Panc1 (cell line): ENCODE results near the gene GNAQ.

ENCODE experiments used
- POLR2AphosphoS5 ChIP-seq: IDR thresholded peaks from 2 replicates; pipeline ENCODE4 v1.6.1; 2012; ENCODE audit warnings: mild to moderate bottlenecking, low read depth, low read length, moderate library complexity
- REST ChIP-seq, 2 experiments: IDR thresholded peaks; 2 replicates each; pipeline ENCODE4 v1.6.1; 2011 to 2012; ENCODE audit warnings: low read depth in 2 of 2, control low read depth in 1 of 2, low read length in 1 of 2, mild to moderate bottlenecking in 1 of 2, moderate library complexity in 1 of 2; ENCODE audit not compliant: insufficient read depth in 1 of 2
- SIN3A ChIP-seq: IDR thresholded peaks from 2 replicates; pipeline ENCODE4 v1.6.1; 2012; ENCODE audit warnings: low read depth, mild to moderate bottlenecking, low read length, moderate library complexity, borderline replicate concordance; ENCODE audit not compliant: insufficient read depth
- TCF7L2 ChIP-seq: IDR thresholded peaks from 2 replicates; pipeline ENCODE4 v1.6.1; 2011; ENCODE audit warnings: mild to moderate bottlenecking, low read depth, low read length, inconsistent platforms
- TF ChIP-seq, protein P1 (sequence below): fragments of 450-650 bp; IDR thresholded peaks from 2 replicates; pipeline ENCODE4 v1.5.1; 2017; ENCODE audit warnings: mild to moderate bottlenecking

GRCh38 chr9:77785341-77785740, 246.3 kb downstream of the GNAQ start:
- TF ChIP-seq, protein P1, sequence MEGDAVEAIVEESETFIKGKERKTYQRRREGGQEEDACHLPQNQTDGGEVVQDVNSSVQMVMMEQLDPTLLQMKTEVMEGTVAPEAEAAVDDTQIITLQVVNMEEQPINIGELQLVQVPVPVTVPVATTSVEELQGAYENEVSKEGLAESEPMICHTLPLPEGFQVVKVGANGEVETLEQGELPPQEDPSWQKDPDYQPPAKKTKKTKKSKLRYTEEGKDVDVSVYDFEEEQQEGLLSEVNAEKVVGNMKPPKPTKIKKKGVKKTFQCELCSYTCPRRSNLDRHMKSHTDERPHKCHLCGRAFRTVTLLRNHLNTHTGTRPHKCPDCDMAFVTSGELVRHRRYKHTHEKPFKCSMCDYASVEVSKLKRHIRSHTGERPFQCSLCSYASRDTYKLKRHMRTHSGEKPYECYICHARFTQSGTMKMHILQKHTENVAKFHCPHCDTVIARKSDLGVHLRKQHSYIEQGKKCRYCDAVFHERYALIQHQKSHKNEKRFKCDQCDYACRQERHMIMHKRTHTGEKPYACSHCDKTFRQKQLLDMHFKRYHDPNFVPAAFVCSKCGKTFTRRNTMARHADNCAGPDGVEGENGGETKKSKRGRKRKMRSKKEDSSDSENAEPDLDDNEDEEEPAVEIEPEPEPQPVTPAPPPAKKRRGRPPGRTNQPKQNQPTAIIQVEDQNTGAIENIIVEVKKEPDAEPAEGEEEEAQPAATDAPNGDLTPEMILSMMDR, result no peak
- TF ChIP-seq REST (IDR thresholded peaks at IDR 0.05; ENCODE audit: insufficient read depth in 1 of 2, low read depth in 2 of 2, low read length in 1 of 2) (no peak), SIN3A (no peak), POLR2AphosphoS5 (no peak), TCF7L2 (no peak)
